ENCODE data around the gene GABRR2.
"Not testable (repeated sequence)": the region's sequence is repeated elsewhere in the genome, so short reads cannot be mapped to it uniquely, and the experiment has no call there.

GABRR2 gene

GRCh38 chr6:89323511-89323971 lies 8.4 kb upstream of the GABRR2 start:
- DNase-seq: no peak

GRCh38 chr6:89321131-89321970 lies 6.3 kb upstream of the GABRR2 start:
- no peak for DNase-seq

GRCh38 chr6:89320012-89320559 lies 5.0 kb upstream of the GABRR2 start:
- DNase-seq: no peak

- DNase-seq: no peak
These were observed 2.0 kb upstream of the GABRR2 start for GRCh38 chr6:89317067-89317466.

GRCh38 chr6:89314692-89315091 lies 407 bp downstream of the GABRR2 start:
- DNase-seq: no peak

- no peak for DNase-seq
These were observed 2.1 kb downstream of the GABRR2 start for GRCh38 chr6:89313006-89313405.

- no peak for DNase-seq
These were observed 3.1 kb downstream of the GABRR2 start for GRCh38 chr6:89311853-89312531.

GRCh38 chr6:89311530-89311852 lies 3.6 kb downstream of the GABRR2 start:
- DNase-seq: no peak

GRCh38 chr6:89310929-89311328 lies 4.2 kb downstream of the GABRR2 start:
- DNase-seq: no peak

GRCh38 chr6:89308525-89309395 lies 6.3 kb downstream of the GABRR2 start:
- DNase-seq: no peak

- not testable (repeated sequence) for DNase-seq
These were observed 10.6 kb downstream of the GABRR2 start for GRCh38 chr6:89304517-89304916.

- no peak for DNase-seq
These were observed 12.2 kb downstream of the GABRR2 start for GRCh38 chr6:89302936-89303335.

GRCh38 chr6:89302195-89302770 lies 12.8 kb downstream of the GABRR2 start:
- DNase-seq: no peak

- DNase-seq: no peak
These were observed 13.4 kb downstream of the GABRR2 start for GRCh38 chr6:89301586-89302194.

- no peak for DNase-seq
These were observed 15.6 kb downstream of the GABRR2 start for GRCh38 chr6:89299466-89299850.

GRCh38 chr6:89298680-89299465 lies 16.2 kb downstream of the GABRR2 start:
- DNase-seq: peak; percentile 51

GRCh38 chr6:89297695-89298351 lies 17.3 kb downstream of the GABRR2 start:
- DNase-seq: peak; percentile 70

- no peak for DNase-seq
These were observed 19.1 kb downstream of the GABRR2 start for GRCh38 chr6:89295981-89296380.

- not testable (repeated sequence) for DNase-seq
These were observed 20.0 kb downstream of the GABRR2 start for GRCh38 chr6:89295116-89295515.

- DNase-seq: no peak
These were observed 23.8 kb downstream of the GABRR2 start for GRCh38 chr6:89291256-89291819.

Data from CD4-positive, alpha-beta T cell treated with Interleukin-4 for 4 hours (primary cell).